Neural cell (in vitro differentiated cells): Measurements from ENCODE around the gene GSS. TPM values are rescaled to one million over a fixed set of nuclear protein-coding genes. Genes with fewer than 3 reads are reported as not detected.

Experiments used
- H2AFZ ChIP-seq: fragments of 200-600, 300-800 bp; sonication (generic), shearing (Covaris generic); 2 replicates; pipeline ENCODE4 v1.6.0; 2014; ENCODE audit warnings: low read depth, mild to moderate bottlenecking, antibody characterized with exemption, low read length, moderate library complexity
- H3F3A ChIP-seq: fragments of 200-600 bp; shearing (Covaris generic); 2 replicates; pipeline ENCODE4 v1.6.1; 2016; ENCODE audit warnings: mild to moderate bottlenecking, moderate library complexity, mixed read lengths, antibody characterized with exemption, low read length; ENCODE audit not compliant: insufficient read depth, poor library complexity, severe bottlenecking
- H3K27ac ChIP-seq: fragments of 200-600, 300-800 bp; sonication (generic), shearing (Covaris generic); 2 replicates; pipeline ENCODE4 v1.5.1; 2014; ENCODE audit warnings: mild to moderate bottlenecking, low read length, moderate library complexity
- H3K27me3 ChIP-seq: fragments of 300-800, 200-600 bp; sonication (generic), shearing (Covaris generic); 2 replicates; pipeline ENCODE4 v1.6.0; 2014; ENCODE audit warnings: mild to moderate bottlenecking, low read depth, low read length, moderate library complexity; ENCODE audit not compliant: insufficient read depth
- H3K36me3 ChIP-seq: fragments of 300-800, 200-600 bp; sonication (generic), shearing (Covaris generic); 2 replicates; pipeline ENCODE4 v1.5.1; 2014; ENCODE audit warnings: mild to moderate bottlenecking, antibody characterized with exemption, low read length, moderate library complexity; ENCODE audit not compliant: insufficient read depth
- H3K4me2 ChIP-seq: fragments of 300-800, 200-600 bp; sonication (generic), shearing (Covaris generic); 2 replicates; pipeline ENCODE4 v1.6.0; 2014; ENCODE audit warnings: mild to moderate bottlenecking, low read length
- H3K4me3 ChIP-seq: fragments of 300-800, 200-600 bp; sonication (generic), shearing (Covaris generic); 2 replicates; pipeline ENCODE4 v1.5.1; 2014; ENCODE audit warnings: mild to moderate bottlenecking, low read length, moderate library complexity
- H3K79me2 ChIP-seq: fragments of 200-600 bp; shearing (Covaris generic); replicated peaks from 2 replicates; pipeline ENCODE4 v1.6.0; 2014; ENCODE audit warnings: mild to moderate bottlenecking, low read length, moderate library complexity; ENCODE audit not compliant: insufficient read depth
- H3K9ac ChIP-seq: fragments of 300-800, 200-600 bp; sonication (generic), shearing (Covaris generic); 2 replicates; pipeline ENCODE4 v1.6.1; 2016; ENCODE audit warnings: mild to moderate bottlenecking, low read length, mixed read lengths
- H3K9me2 ChIP-seq: fragments of 200-600 bp; shearing (Covaris generic); 2 replicates; pipeline ENCODE4 v1.6.1; 2016; ENCODE audit warnings: mild to moderate bottlenecking, low read length, mixed read lengths; ENCODE audit not compliant: insufficient read depth
- H3K9me3 ChIP-seq: fragments of 200-600, 300-800 bp; sonication (generic), shearing (Covaris generic); 2 replicates; pipeline ENCODE4 v1.6.1; 2016; ENCODE audit warnings: mild to moderate bottlenecking, mixed run types, low read length, moderate library complexity, mixed read lengths
- H4K20me1 ChIP-seq: fragments of 200-600 bp; shearing (Covaris generic); 2 replicates; pipeline ENCODE4 v1.6.1; 2016; ENCODE audit warnings: mild to moderate bottlenecking, mixed run types; ENCODE audit not compliant: insufficient read depth
- CTCF ChIP-seq: fragments of 450-650 bp; IDR thresholded peaks from 2 replicates; pipeline ENCODE4 v1.5.1; 2014; ENCODE audit warnings: antibody characterized with exemption, mild to moderate bottlenecking, moderate library complexity; ENCODE audit not compliant: poor library complexity, severe bottlenecking
- EP300 ChIP-seq: fragments of 450-650 bp; conservative IDR thresholded peaks from 2 replicates; pipeline ENCODE4 v1.6.1; 2014; ENCODE audit warnings: antibody characterized with exemption, mild to moderate bottlenecking, moderate library complexity; ENCODE audit not compliant: poor library complexity, severe bottlenecking
- EZH2 ChIP-seq: fragments of 200-600, 300-800 bp; shearing (Covaris generic), sonication (generic); IDR thresholded peaks from 2 replicates; pipeline ENCODE4 v1.6.1; 2014; ENCODE audit warnings: antibody characterized with exemption, low read length, borderline replicate concordance, mild to moderate bottlenecking; ENCODE audit not compliant: insufficient read depth, poor library complexity, severe bottlenecking
- MXI1 ChIP-seq: fragments of 450-650 bp; conservative IDR thresholded peaks from 2 replicates; pipeline ENCODE4 v1.6.1; 2014; ENCODE audit warnings: antibody characterized with exemption, mild to moderate bottlenecking; ENCODE audit not compliant: poor library complexity, severe bottlenecking
- POLR2AphosphoS5 ChIP-seq: IDR thresholded peaks from 2 replicates; pipeline ENCODE4 v1.6.1; 2012
- RAD21 ChIP-seq: fragments of 450-650 bp; conservative IDR thresholded peaks from 2 replicates; pipeline ENCODE4 v1.6.1; 2014; ENCODE audit warnings: antibody characterized with exemption, mild to moderate bottlenecking, moderate library complexity
- REST ChIP-seq: IDR thresholded peaks from 2 replicates; pipeline ENCODE4 v1.6.1; 2012; ENCODE audit warnings: borderline replicate concordance
- SMC3 ChIP-seq: fragments of 450-650 bp; conservative IDR thresholded peaks from 2 replicates; pipeline ENCODE4 v1.6.1; 2014; ENCODE audit warnings: antibody characterized with exemption, mild to moderate bottlenecking, moderate library complexity; ENCODE audit not compliant: poor library complexity
- TAF1 ChIP-seq: IDR thresholded peaks from 2 replicates; pipeline ENCODE4 v1.6.1; 2012; ENCODE audit warnings: low read depth
- polyA plus RNA-seq: library from polyadenylated mRNA; depleted of rRNA; stranded (reverse); fragments of >200 nt; gene quantifications from 2 replicates; pipeline ENCODE4 v1.2.3, GENCODE V29; 2014

GSS gene
- polyA plus RNA-seq, 1 donor from 2014 or later: 173 TPM

- Histone ChIP-seq H3K9me2 (no peaks in the 10 kb centered on the region), H3K27ac (peak overlapping the region; percentile 80), H3K9me3 (no peaks in the 10 kb centered on the region), H3K79me2 (no peaks in the 10 kb centered on the region), H3K4me2 (peak overlapping the region; percentile 43), H3K36me3 (no peaks in the 10 kb centered on the region), H2AFZ (peak overlapping the region; percentile 81), H3K27me3 (no peaks in the 10 kb centered on the region), H3F3A (no peaks in the 10 kb centered on the region), H3K9ac (peak overlapping the region; percentile 77), H4K20me1 (no peaks in the 10 kb centered on the region), H3K4me3 (peak overlapping the region; percentile 89)
- TF ChIP-seq TAF1 (no peak), CTCF (peak; percentile 20)
Observed at GRCh38 chr20:34956041-34956458, 444 bp upstream of the GSS start.

- peak overlapping the region; percentile 80 for H3K27ac ChIP-seq
- peak overlapping the region; percentile 77 for H3K9ac ChIP-seq
Observed at GRCh38 chr20:34954904-34955230, 739 bp downstream of the GSS start.

More at GRCh38 chr20:34954904-34955230, 739 bp downstream of the GSS start:
- Histone ChIP-seq H3K27me3 (no peaks in the 10 kb centered on the region), H4K20me1 (no peaks in the 10 kb centered on the region), H3K9me2 (no peaks in the 10 kb centered on the region), H3F3A (no peaks in the 10 kb centered on the region), H3K4me3 (peak overlapping the region; percentile 89), H3K36me3 (no peaks in the 10 kb centered on the region), H2AFZ (peak overlapping the region; percentile 81), H3K4me2 (peak overlapping the region; percentile 98), H3K9me3 (no peaks in the 10 kb centered on the region), H3K79me2 (no peaks in the 10 kb centered on the region)
- no peak for TF ChIP-seq CTCF
- TF ChIP-seq TAF1: no peak
- TF ChIP-seq MXI1: no peak
- no peak for TF ChIP-seq EZH2
- no peak for TF ChIP-seq EP300
- TF ChIP-seq RAD21: no peak
- no peak for TF ChIP-seq POLR2AphosphoS5
- no peak for TF ChIP-seq SMC3
- no peak for TF ChIP-seq REST
